Measurements from ENCODE around the gene CPN1.

CPN1 gene

GRCh38 chr10:99998889-99999288 lies 82.8 kb downstream of the CPN1 start:
- H3K9me2 ChIP-seq (replicated peaks; ENCODE audit: low read depth, low read length): no peaks in the 10 kb centered on the region

GRCh38 chr10:99996671-99997648 lies 84.7 kb downstream of the CPN1 start:
- no peaks in the 10 kb centered on the region for H4K20me1 ChIP-seq (ENCODE audit: insufficient read depth, low read length, poor library complexity, severe bottlenecking)
- no peak overlapping the region for H3K4me2 ChIP-seq (ENCODE audit: low read depth, low read length, poor library complexity, severe bottlenecking)
- 0 out of 2 replicates have a peak, but pooled peaks cover 5% of the 10 kb centered on the region for H3K79me2 ChIP-seq (ENCODE audit: insufficient read depth, low read length)
- no peak overlapping the region for H3K9ac ChIP-seq (ENCODE audit: low read depth, low read length, poor library complexity, severe bottlenecking)
- TF ChIP-seq EZH2phosphoT487 (IDR thresholded peaks at IDR 0.05; ENCODE audit: borderline replicate concordance) (no peak), CTCF (conservative IDR thresholded peaks at IDR 0.05; ENCODE audit: low read length) (no peak)
- H3K36me3 ChIP-seq (ENCODE audit: insufficient read depth, low read length): no peaks in the 10 kb centered on the region
- H3F3A ChIP-seq (ENCODE audit: low read depth): no peaks in the 10 kb centered on the region
- no peaks in the 10 kb centered on the region for H3K9me2 ChIP-seq (replicated peaks; ENCODE audit: low read depth, low read length)
- no peak overlapping the region for H3K4me3 ChIP-seq (ENCODE audit: low read length, poor library complexity, severe bottlenecking)
- H3K27me3 ChIP-seq (ENCODE audit: insufficient read depth, low read length, poor library complexity, severe bottlenecking): no peaks in the 10 kb centered on the region
- H2AFZ ChIP-seq (ENCODE audit: low read length): no peak overlapping the region
- peaks cover 17% of the 10 kb centered on the region for H3K4me1 ChIP-seq (ENCODE audit: insufficient read depth, low read length, poor library complexity, severe bottlenecking)
- no peaks in the 10 kb centered on the region for H3K9me3 ChIP-seq (ENCODE audit: insufficient read depth, low read depth, low read length)

More at GRCh38 chr10:99998889-99999288, 82.8 kb downstream of the CPN1 start:
- Histone ChIP-seq H3K9ac (ENCODE audit: low read depth, low read length, poor library complexity, severe bottlenecking) (no peak overlapping the region), H4K20me1 (ENCODE audit: insufficient read depth, low read length, poor library complexity, severe bottlenecking) (no peaks in the 10 kb centered on the region), H3K9me3 (ENCODE audit: insufficient read depth, low read depth, low read length) (no peaks in the 10 kb centered on the region), H2AFZ (ENCODE audit: low read length) (no peak overlapping the region), H3K4me2 (ENCODE audit: low read depth, low read length, poor library complexity, severe bottlenecking) (no peak overlapping the region), H3K4me1 (ENCODE audit: insufficient read depth, low read length, poor library complexity, severe bottlenecking) (peaks cover 15% of the 10 kb centered on the region), H3K79me2 (ENCODE audit: insufficient read depth, low read length) (peaks cover 11% of the 10 kb centered on the region; the same call in 1 of the 2 replicates), H3K4me3 (ENCODE audit: low read length, poor library complexity, severe bottlenecking) (no peak overlapping the region), H3K36me3 (ENCODE audit: insufficient read depth, low read length) (no peaks in the 10 kb centered on the region), H3K27me3 (ENCODE audit: insufficient read depth, low read length, poor library complexity, severe bottlenecking) (no peaks in the 10 kb centered on the region), H3F3A (ENCODE audit: low read depth) (no peaks in the 10 kb centered on the region)
- TF ChIP-seq CTCF (conservative IDR thresholded peaks at IDR 0.05; ENCODE audit: low read length): no peak
- no peak for TF ChIP-seq EZH2phosphoT487 (IDR thresholded peaks at IDR 0.05; ENCODE audit: borderline replicate concordance)

GRCh38 chr10:99995713-99996112 lies 86.0 kb downstream of the CPN1 start:
- Histone ChIP-seq H3K4me3 (ENCODE audit: low read length, poor library complexity, severe bottlenecking) (no peak overlapping the region), H3F3A (ENCODE audit: low read depth) (no peaks in the 10 kb centered on the region), H3K9me2 (replicated peaks; ENCODE audit: low read depth, low read length) (no peaks in the 10 kb centered on the region), H3K4me1 (ENCODE audit: insufficient read depth, low read length, poor library complexity, severe bottlenecking) (peaks cover 17% of the 10 kb centered on the region), H3K9me3 (ENCODE audit: insufficient read depth, low read depth, low read length) (no peaks in the 10 kb centered on the region), H4K20me1 (ENCODE audit: insufficient read depth, low read length, poor library complexity, severe bottlenecking) (no peaks in the 10 kb centered on the region), H3K36me3 (ENCODE audit: insufficient read depth, low read length) (no peaks in the 10 kb centered on the region), H3K27me3 (ENCODE audit: insufficient read depth, low read length, poor library complexity, severe bottlenecking) (no peaks in the 10 kb centered on the region), H3K4me2 (ENCODE audit: low read depth, low read length, poor library complexity, severe bottlenecking) (no peak overlapping the region), H3K9ac (ENCODE audit: low read depth, low read length, poor library complexity, severe bottlenecking) (no peak overlapping the region), H2AFZ (ENCODE audit: low read length) (no peak overlapping the region), H3K79me2 (ENCODE audit: insufficient read depth, low read length) (no peaks in the 10 kb centered on the region)
- no peak for TF ChIP-seq CTCF (conservative IDR thresholded peaks at IDR 0.05; ENCODE audit: low read length)
- TF ChIP-seq EZH2phosphoT487 (IDR thresholded peaks at IDR 0.05; ENCODE audit: borderline replicate concordance): no peak
